Ascending aorta (tissue), 2 donors: ENCODE results near the gene LARP4B. TPM values are rescaled to one million over a fixed set of nuclear protein-coding genes. Genes with fewer than 3 reads are reported as not detected.

Experiments used
- DNase-seq, 2 donors: peaks; one replicate each; pipeline ENCODE4 v3.0.0-alpha.2; 2019; ENCODE audit warnings: low spot score in 2 of 2
- H3K27ac ChIP-seq, 2 donors: fragments of 200-600 bp; sonication (generic); one replicate each; pipeline ENCODE4 v1.5.1; 2016 to 2017; ENCODE audit warnings: mild to moderate bottlenecking in 1 of 2
- H3K27me3 ChIP-seq: fragments of 200-600 bp; sonication (generic); one replicate; pipeline ENCODE4 v1.5.1; 2017
- H3K36me3 ChIP-seq, 2 donors: fragments of 200-600 bp; sonication (generic); one replicate each; pipeline ENCODE4 v1.5.1; 2016
- H3K4me1 ChIP-seq, 2 donors: fragments of 200-600 bp; sonication (generic); one replicate each; pipeline ENCODE4 v1.5.1; 2016 to 2017; ENCODE audit warnings: mild to moderate bottlenecking in 1 of 2
- H3K4me3 ChIP-seq, 2 donors: fragments of 200-600 bp; sonication (generic); one replicate each; pipeline ENCODE4 v1.5.1; 2016 to 2017; ENCODE audit warnings: mild to moderate bottlenecking in 1 of 2
- H3K9me3 ChIP-seq, 2 donors: fragments of 200-600 bp; sonication (generic); one replicate each; pipeline ENCODE4 v1.5.1; 2016
- CTCF ChIP-seq, 3 experiments: fragments of 200-600 bp in 2 of 3; fragments of 450-650 bp in 1 of 3; sonication (generic) in 2 of 3; IDR thresholded peaks; one replicate each; pipeline ENCODE4 v1.5.1; 2016 to 2019; ENCODE audit warnings: antibody characterized with exemption in 3 of 3, mild to moderate bottlenecking in 1 of 3, moderate library complexity in 1 of 3
- intact Hi-C: fragments of 100-400 bp; cut with DNase I; formaldehyde crosslinking; loops from one replicate; pipeline ENCODE4 v1.15.1; 2023
- total RNA-seq: library from RNA; depleted of rRNA; stranded (reverse); fragments of >200 nt; gene quantifications from one replicate; pipeline ENCODE4 v1.1.0, GENCODE V29; 2016

Gene LARP4B
- total RNA-seq, 1 donor from 2014 or later, result 31.6 TPM

DNA sequence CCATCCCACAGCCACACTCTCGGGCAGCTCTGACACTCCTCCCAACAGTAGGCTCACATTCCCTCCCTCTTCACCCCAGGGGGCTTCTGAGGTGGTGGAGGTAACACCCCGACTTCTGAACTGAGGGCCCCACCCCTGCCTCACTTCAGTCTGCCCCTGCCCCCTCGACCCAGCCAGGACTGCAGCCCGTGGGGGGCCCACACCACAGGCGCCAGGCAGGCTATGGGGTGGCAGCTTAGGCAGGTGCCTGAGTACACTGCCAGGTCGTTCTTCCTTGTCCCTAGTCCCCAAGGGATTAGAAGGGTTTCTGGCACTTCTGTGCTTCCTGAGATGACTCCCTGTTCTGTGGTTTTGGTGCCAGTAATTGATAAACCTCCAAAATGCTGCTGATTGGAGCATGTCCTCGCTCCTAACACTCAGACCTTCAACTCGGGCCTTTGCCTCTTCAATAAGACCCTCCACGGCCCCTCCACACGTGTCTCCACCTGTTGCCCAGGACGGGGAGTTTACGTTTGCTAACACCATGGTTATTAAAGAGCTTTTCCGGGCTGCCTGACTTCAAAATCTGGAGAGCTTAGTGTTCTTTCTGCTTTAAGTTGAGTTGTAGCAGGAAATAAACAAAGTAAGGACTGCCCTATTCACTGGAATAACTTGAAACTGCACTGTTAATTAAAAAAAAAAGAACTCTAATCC, 23.8 kb upstream of the LARP4B start:
- intact Hi-C loops, result no loop called here
- no peak for DNase-seq
- Histone ChIP-seq H3K4me3 (no peak overlapping the region), H3K36me3 (no peaks in the 10 kb centered on the region), H3K27ac (no peak overlapping the region), H3K4me1 (no peaks in the 10 kb centered on the region), H3K27me3 (no peaks in the 10 kb centered on the region), H3K9me3 (no peaks in the 10 kb centered on the region)
- no peak for TF ChIP-seq CTCF (IDR thresholded peaks at IDR 0.05)

DNA sequence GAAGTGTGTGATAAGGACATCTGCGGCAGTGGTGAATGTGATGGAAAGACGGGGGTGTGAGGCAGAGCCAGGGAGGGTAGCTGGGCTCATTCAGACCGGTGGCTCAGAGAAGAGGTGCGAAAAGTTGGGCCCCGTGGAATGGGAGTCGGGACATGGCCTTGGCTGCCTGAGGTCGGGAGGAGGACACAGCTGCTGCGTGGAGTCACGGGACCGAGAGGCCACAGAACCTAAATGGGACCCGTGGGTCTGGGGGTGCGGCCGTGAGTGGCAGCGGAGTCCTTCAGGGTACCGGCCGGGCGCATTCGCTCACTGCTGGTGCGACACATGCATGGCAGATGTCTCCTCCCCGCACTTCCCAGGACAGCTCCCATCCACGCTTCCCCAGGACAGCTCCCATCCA, 22.9 kb upstream of the LARP4B start:
- no peak for DNase-seq

DNA sequence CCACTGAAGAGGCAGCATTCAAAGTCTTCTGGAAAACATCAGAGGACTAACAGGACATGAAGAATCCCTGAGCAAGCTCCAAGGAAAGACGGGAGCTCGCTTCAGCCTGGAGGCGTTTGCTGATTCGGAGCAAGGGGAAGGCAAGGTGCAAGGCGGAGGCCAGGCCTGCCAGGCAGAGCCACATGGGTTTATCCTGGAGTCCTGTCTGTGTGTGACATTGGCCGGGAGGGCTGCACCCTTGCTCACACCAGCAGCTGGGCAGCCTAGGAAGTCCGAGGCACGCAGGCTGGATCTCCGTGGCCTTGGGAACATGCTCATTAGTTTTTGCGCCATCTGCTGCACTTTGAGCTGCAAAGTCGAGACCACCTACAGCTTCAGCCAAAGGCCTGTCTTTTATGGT, 22.3 kb upstream of the LARP4B start:
- H3K4me3 ChIP-seq, result no peak overlapping the region
- H3K27me3 ChIP-seq, result no peaks in the 10 kb centered on the region
- H3K36me3 ChIP-seq, result no peaks in the 10 kb centered on the region
- no peaks in the 10 kb centered on the region for H3K4me1 ChIP-seq
- intact Hi-C loops, result no loop called here
- no peak overlapping the region for H3K27ac ChIP-seq
- no peak for DNase-seq
- TF ChIP-seq CTCF (IDR thresholded peaks at IDR 0.05), result no peak
- H3K9me3 ChIP-seq, result no peaks in the 10 kb centered on the region

More for the DNA sequence above, 22.9 kb upstream of the LARP4B start:
- H3K4me1 ChIP-seq, result no peaks in the 10 kb centered on the region
- H3K9me3 ChIP-seq, result no peaks in the 10 kb centered on the region
- H3K27me3 ChIP-seq, result no peaks in the 10 kb centered on the region
- H3K36me3 ChIP-seq, result no peaks in the 10 kb centered on the region
- H3K27ac ChIP-seq, result no peak overlapping the region
- no peak overlapping the region for H3K4me3 ChIP-seq
- no peak for TF ChIP-seq CTCF (IDR thresholded peaks at IDR 0.05)
- intact Hi-C loops, result no loop called here

GRCh38 chr10:949446-949845, 17.9 kb upstream of the LARP4B start:
- DNase-seq, result no peak
- H3K36me3 ChIP-seq, result no peaks in the 10 kb centered on the region
- intact Hi-C loops, result no loop called here
- no peaks in the 10 kb centered on the region for H3K27me3 ChIP-seq
- no peaks in the 10 kb centered on the region for H3K4me1 ChIP-seq
- H3K27ac ChIP-seq, result no peak overlapping the region
- H3K4me3 ChIP-seq, result no peak overlapping the region
- no peaks in the 10 kb centered on the region for H3K9me3 ChIP-seq
- no peak for TF ChIP-seq CTCF (IDR thresholded peaks at IDR 0.05)

DNA sequence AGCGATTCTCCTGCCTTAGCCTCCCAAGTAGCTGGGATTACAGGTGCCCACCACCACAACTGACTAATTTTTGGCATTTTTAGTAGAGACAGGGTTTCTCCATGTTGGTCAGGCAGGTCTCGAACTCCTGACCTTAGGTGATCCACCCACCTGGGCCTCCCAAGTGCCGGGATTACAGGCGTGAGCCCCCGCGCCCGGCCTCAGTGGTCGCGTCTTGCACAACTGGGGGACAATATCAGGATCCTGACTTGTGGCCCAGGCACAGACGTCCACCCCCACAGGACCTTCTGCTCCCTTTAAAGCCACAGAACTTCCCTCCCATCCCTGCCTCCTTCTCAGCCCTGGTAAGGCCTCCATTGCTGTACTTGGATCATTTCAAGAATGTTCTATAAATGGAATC, 16.8 kb upstream of the LARP4B start:
- Histone ChIP-seq H3K27me3 (no peaks in the 10 kb centered on the region), H3K4me1 (no peaks in the 10 kb centered on the region), H3K4me3 (no peak overlapping the region), H3K9me3 (no peaks in the 10 kb centered on the region), H3K27ac (no peak overlapping the region), H3K36me3 (no peaks in the 10 kb centered on the region)
- DNase-seq, result no peak
- intact Hi-C loops, result no loop called here
- no peak for TF ChIP-seq CTCF (IDR thresholded peaks at IDR 0.05)

GRCh38 chr10:947881-948280, 16.4 kb upstream of the LARP4B start:
- intact Hi-C loops, result no loop called here
- TF ChIP-seq CTCF (IDR thresholded peaks at IDR 0.05), result no peak
- no peaks in the 10 kb centered on the region for H3K27me3 ChIP-seq
- H3K4me1 ChIP-seq, result no peaks in the 10 kb centered on the region
- DNase-seq, result no peak
- no peak overlapping the region for H3K27ac ChIP-seq
- no peaks in the 10 kb centered on the region for H3K36me3 ChIP-seq
- H3K9me3 ChIP-seq, result no peaks in the 10 kb centered on the region
- H3K4me3 ChIP-seq, result no peak overlapping the region
